ENCODE measurements around the gene HM13.
"Not testable (repeated sequence)": the region's sequence is repeated elsewhere in the genome, so short reads cannot be mapped to it uniquely, and the experiment has no call there.

The HM13 gene

GRCh38 chr20:31579245-31579644 lies 65.0 kb downstream of the HM13 start:
- DNase-seq (ENCODE audit: extremely low spot score, insufficient read length, low read depth) (no peak), FAIRE-seq (no peak)

DNA sequence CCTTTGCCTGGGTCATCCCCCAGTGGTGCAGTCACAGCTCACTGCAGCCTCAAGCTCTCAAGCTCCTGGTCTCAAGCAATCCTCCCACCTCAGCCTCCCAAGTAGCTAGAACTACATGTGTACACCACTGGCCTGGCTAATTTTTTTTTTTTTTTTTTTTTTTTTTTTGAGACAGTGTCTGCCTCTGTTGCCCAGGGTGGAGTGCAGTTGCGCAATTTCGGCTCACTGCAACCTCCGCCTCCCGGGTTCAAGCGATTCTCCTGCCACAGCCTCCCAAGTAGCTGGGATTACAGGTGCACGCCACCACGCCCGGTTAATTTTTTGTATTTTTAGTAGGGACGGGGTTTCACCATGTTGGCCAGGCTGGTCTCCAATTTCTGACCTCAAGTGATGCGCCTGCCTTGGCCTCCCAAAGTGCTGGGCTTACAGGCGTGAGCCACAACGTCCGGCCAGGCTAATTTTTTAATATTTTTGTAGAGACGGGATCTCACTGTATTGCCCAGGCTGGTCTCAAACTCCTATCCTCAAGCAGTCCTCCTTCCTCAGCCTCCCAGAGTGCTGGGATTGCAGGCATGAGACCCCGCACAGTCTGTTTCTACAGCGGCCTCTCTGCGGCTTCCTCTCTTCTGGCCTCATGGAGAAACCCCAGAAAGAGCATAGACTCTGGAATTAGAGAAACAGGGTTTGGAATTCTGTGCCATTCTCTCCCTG lies 65.9 kb downstream of the HM13 start:
- not testable (repeated sequence) for DNase-seq (ENCODE audit: extremely low spot score, insufficient read length, low read depth); FAIRE-seq

DNA sequence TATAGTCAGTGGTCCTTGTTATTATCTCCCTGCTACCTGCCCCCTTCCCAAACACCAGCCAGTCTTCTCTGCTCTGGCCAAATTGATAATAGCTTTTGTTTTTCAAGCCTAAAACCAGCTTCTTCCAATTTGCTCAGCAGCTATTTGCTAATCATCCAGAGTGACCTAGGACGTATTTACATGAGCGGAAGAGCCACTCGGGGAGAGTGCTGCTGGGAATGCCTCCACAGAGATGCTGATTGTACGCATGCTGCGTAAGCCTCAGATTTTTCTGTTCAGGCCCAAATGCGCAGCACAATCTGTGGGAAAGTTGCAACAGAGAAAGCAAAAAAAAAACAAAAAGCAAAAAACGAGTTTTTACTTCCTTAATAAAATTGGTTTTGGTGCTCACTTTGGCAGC lies 66.5 kb downstream of the HM13 start:
- FAIRE-seq, result no peak

GRCh38 chr20:31581391-31581790 lies 67.1 kb downstream of the HM13 start:
- FAIRE-seq (no peak), DNase-seq (ENCODE audit: extremely low spot score, insufficient read length, low read depth) (no peak)

More for the DNA sequence above, 66.5 kb downstream of the HM13 start:
- no peak for DNase-seq (ENCODE audit: extremely low spot score, insufficient read length, low read depth)

- no peak for DNase-seq (ENCODE audit: extremely low spot score, insufficient read length, low read depth)
- no peak for FAIRE-seq
Observed at GRCh38 chr20:31587545-31588389, 73.5 kb downstream of the HM13 start.

DNA sequence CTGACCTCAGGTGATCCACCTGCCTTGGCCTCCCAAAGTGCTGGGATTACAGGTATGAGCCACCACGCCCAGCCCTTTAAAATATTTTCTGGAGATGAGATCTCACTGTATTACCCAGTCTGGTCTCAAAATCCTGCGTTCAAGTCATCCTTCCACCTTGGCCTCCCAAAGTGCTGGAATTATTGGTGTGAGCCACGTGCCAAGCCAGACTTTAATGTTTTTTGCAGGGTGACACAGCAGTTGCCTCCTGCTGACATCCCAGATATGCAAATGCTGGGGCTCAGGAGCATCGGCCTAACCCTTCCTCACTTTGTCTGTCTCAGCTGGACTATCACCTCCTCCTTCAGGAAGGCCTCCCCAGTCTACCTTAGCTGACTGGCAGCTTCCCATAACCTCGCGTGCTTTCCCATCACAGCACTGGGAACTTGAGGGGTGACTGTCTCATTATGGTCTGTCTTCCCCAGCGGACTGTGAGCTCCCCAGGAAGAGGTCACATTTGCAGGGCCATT lies 76.5 kb downstream of the HM13 start:
- no peak for FAIRE-seq
- no peak for DNase-seq (ENCODE audit: extremely low spot score, insufficient read length, low read depth)

- DNase-seq (ENCODE audit: extremely low spot score, insufficient read length, low read depth), result no peak
- no peak for FAIRE-seq
Observed at GRCh38 chr20:31593221-31594001, 79.2 kb downstream of the HM13 start.

GRCh38 chr20:31594002-31594557 lies 79.8 kb downstream of the HM13 start:
- DNase-seq (ENCODE audit: extremely low spot score, insufficient read length, low read depth), result no peak
- no peak for FAIRE-seq

DNA sequence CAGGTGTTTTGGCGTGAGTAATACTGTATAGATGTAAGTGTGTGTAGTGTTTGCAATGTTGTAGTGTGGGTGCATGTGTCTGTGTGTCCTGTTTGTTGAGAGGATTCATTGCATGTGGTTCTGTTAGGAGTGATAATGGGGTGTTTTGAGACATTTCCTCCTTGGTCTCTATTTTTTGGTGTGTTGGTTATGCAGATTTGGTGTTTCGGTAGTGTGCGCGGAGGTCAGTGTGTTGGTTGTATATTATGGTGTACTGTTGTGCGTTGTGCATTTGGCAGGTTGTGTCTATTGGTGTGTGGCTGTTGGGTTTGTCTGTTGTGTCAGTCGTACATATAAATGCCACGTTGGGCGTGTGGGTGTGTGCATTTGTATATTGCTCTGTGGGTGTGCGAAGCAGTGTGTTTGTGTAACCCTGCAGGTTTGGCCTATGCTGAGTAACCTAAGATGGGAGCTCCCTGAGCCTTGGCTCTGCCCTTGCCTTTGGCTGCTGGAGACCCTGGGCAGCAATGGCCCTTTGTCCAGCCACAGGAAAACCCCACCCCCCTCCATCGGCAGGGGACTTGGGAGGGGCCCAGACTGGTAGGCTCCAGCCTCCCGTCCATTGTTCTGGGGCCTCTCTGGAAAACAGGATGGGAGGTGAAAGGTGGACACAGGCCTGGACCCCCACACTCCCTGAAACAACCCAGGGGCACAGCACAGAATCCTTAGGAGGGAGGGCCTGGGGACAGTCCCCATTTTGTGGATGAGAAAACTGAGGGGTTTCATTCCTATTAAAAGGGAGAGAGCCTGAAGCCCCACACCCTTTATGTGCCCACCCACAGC lies 80.5 kb downstream of the HM13 start:
- no peak for DNase-seq (ENCODE audit: extremely low spot score, insufficient read length, low read depth)
- no peak for FAIRE-seq

GRCh38 chr20:31595380-31595653 lies 81.1 kb downstream of the HM13 start:
- DNase-seq (ENCODE audit: extremely low spot score, insufficient read length, low read depth) (no peak), FAIRE-seq (no peak)

- no peak for FAIRE-seq
- DNase-seq (ENCODE audit: extremely low spot score, insufficient read length, low read depth), result no peak
Observed at GRCh38 chr20:31595654-31596411, 81.6 kb downstream of the HM13 start.

DNA sequence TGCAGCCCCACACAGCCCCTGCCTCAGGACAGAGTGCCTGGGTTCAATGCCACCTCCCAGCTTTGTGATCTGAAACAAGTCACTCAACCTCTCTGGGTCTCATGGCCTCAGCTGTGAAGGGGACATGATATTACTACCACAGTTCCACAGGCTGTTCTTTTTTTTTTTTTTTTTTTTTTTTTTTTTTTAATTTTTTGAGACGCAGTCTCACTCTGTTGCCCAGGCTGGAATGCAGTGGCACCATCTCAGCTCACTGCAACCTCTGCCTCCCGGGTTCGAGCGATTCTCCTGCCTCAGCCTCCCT lies 82.1 kb downstream of the HM13 start:
- not testable (repeated sequence) for DNase-seq (ENCODE audit: extremely low spot score, insufficient read length, low read depth); FAIRE-seq

DNA sequence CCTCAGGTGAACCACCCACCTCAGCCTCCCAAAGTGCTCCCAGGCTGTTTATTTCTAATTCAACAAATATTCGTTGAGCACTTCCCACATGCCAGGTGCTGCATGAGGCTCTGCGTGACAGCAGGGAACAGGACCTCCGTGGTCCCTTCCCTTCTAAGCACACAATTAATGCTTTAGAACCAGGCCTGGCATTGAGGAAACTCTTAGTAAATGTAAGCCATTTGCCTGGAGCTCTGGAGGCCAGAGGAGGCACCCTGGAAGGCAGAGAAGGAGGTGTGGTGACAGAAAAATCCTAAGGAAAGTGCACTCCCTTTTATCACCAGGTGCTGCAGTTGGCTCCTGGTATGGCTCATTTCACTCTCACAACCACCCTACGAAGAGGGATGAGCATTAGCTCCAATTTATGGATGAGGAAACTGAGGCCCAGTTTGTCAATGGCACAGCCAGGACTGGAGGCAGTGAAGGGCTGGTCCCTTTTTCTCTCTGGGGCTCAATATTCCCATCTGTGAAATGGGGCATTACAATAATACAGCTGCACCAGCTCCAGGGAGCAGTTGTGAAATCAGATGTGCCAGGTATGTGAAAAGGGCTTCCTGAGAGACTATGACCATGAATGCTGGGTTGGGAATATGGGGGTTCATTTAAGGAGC lies 82.7 kb downstream of the HM13 start:
- FAIRE-seq, result no peak
- no peak for DNase-seq (ENCODE audit: extremely low spot score, insufficient read length, low read depth)

GRCh38 chr20:31597481-31597855 lies 83.2 kb downstream of the HM13 start:
- DNase-seq (ENCODE audit: extremely low spot score, insufficient read length, low read depth) (no peak), FAIRE-seq (no peak)

- no peak for DNase-seq (ENCODE audit: extremely low spot score, insufficient read length, low read depth)
- FAIRE-seq, result no peak
Observed at GRCh38 chr20:31602431-31602778, 88.2 kb downstream of the HM13 start.

DNA sequence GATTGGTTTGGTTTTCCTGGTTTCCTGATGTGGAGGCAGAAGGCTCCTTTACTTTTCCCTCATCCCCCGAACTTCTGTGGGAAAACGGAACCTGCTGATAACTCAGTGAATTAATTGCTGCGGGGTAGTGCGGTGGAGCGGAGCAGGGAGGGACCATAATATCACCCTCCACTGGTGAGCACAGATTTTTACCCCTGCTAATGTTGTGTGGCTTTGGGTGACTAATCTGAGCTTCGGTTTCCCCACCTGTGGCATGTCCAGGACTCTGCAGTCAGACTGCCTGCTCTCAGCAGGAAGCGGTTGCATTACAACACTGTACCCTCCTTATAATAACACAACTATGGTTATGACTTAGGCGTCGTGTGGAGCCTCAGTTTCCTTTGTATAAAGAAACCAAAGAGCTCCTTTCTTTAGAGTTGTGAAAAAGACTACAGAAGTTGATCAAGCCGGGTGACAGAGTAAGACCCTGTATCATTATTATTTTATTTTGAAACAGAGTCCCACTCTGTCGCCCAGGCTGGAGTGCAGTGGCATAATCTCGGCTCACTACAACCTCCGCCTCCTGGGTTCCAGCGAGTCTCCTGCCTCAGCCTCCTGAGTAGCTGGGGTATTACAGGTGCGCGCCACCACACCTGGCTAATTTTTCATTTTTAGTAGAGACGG lies 88.7 kb downstream of the HM13 start:
- DNase-seq (ENCODE audit: extremely low spot score, insufficient read length, low read depth) (peak; percentile 47), FAIRE-seq (no peak)

DNA sequence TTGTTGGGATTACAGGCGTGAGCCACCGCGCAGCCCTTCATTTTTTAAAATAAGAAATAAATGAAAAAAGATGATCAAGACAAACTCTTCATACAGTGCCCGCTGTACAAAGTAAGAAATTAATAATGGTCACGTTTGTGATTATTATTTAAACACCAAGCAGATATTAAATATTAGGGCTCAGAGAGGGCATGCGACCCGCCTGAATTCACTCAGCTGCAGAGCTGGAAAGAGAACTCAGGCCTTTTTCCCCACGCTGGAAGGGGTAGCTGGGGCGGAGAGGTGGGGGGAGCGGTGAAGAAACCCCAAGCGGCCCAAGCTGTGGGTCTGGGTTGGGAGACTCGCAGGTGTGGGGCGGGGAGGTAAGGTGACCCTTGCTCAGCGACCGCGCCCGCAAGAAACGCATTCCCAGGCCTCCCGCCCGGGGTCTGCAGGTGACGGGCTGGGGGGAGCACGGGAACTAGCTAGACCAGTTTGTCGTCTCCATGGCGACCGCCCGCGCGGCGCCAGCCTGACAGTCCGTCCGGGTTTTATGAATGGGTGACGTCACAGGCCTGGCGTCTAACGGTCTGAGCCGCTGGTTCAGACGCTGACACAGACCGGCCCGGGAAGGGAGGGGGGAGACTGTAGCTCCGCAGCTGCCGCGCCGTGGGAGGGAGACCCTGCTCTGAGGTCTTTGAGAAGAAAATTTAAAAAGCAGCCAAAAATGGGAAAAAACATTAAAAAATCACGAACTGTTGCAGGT lies 89.8 kb downstream of the HM13 start:
- no peak for FAIRE-seq
- DNase-seq (ENCODE audit: extremely low spot score, insufficient read length, low read depth), result peak; percentile 60

Data from GM18507 (cell line).